H9 (cell line): Measurements from ENCODE around the gene TMEM163. TPM values are rescaled to one million over a fixed set of nuclear protein-coding genes. Genes with fewer than 3 reads are reported as not detected.

Source experiments
- DNase-seq: peaks from one replicate; pipeline ENCODE4 v3.0.0-alpha.2; 2017
- H2AFZ ChIP-seq: one replicate; pipeline ENCODE4 v1.6.1; 2013; ENCODE audit warnings: mild to moderate bottlenecking, low read length, control low read depth, moderate library complexity
- H2AK5ac ChIP-seq: 2 replicates; pipeline ENCODE4 v1.6.1; 2013; ENCODE audit warnings: low read length, control low read depth, mixed read lengths; ENCODE audit not compliant: insufficient read length
- H2BK120ac ChIP-seq: one replicate; pipeline ENCODE4 v1.6.1; 2013; ENCODE audit warnings: low read depth, mild to moderate bottlenecking, low read length, control low read depth, inconsistent platforms; ENCODE audit not compliant: poor library complexity, severe bottlenecking
- H2BK12ac ChIP-seq: 2 replicates; pipeline ENCODE4 v1.6.1; 2013; ENCODE audit warnings: low read length, control low read depth, mixed read lengths, low read depth; ENCODE audit not compliant: insufficient read length
- H2BK15ac ChIP-seq: 2 replicates; pipeline ENCODE4 v1.6.1; 2013; ENCODE audit warnings: low read depth, low read length, control low read depth
- H2BK20ac ChIP-seq: one replicate; pipeline ENCODE4 v1.6.1; 2013; ENCODE audit warnings: low read depth, mild to moderate bottlenecking, low read length, control low read depth, inconsistent platforms; ENCODE audit not compliant: poor library complexity, severe bottlenecking
- H2BK5ac ChIP-seq: 2 replicates; pipeline ENCODE4 v1.6.1; 2013; ENCODE audit warnings: low read length, control low read depth, mixed read lengths; ENCODE audit not compliant: insufficient read length
- H3K14ac ChIP-seq: 2 replicates; pipeline ENCODE4 v1.6.1; 2013; ENCODE audit warnings: low read length, control low read depth; ENCODE audit not compliant: insufficient read depth
- H3K18ac ChIP-seq: 2 replicates; pipeline ENCODE4 v1.6.1; 2013; ENCODE audit warnings: low read depth, mild to moderate bottlenecking, mixed read lengths, low read length, control low read depth; ENCODE audit not compliant: insufficient read length
- H3K23ac ChIP-seq: 2 replicates; pipeline ENCODE4 v1.6.1; 2013; ENCODE audit warnings: low read length, control low read depth, mixed read lengths, low read depth; ENCODE audit not compliant: insufficient read length
- H3K23me2 ChIP-seq: 2 replicates; pipeline ENCODE4 v1.6.1; 2013; ENCODE audit warnings: low read depth, mild to moderate bottlenecking, mixed read lengths, low read length, control low read depth; ENCODE audit not compliant: insufficient read length, poor library complexity, severe bottlenecking
- H3K27ac ChIP-seq: 2 replicates; pipeline ENCODE4 v1.5.1; 2013; ENCODE audit warnings: low read length, control low read depth, mixed read lengths, low read depth; ENCODE audit not compliant: insufficient read length
- H3K27me3 ChIP-seq: 2 replicates; pipeline ENCODE4 v1.6.1; 2013; ENCODE audit warnings: low read length, control low read depth, inconsistent platforms; ENCODE audit not compliant: insufficient read depth
- H3K4ac ChIP-seq: 2 replicates; pipeline ENCODE4 v1.6.1; 2013; ENCODE audit warnings: low read depth, mild to moderate bottlenecking, control low read depth, inconsistent platforms, low read length, moderate library complexity
- H3K4me1 ChIP-seq: 2 replicates; pipeline ENCODE4 v1.6.1; 2013; ENCODE audit warnings: low read length, control low read depth, inconsistent platforms; ENCODE audit not compliant: insufficient read depth
- H3K4me2 ChIP-seq: 2 replicates; pipeline ENCODE4 v1.6.1; 2013; ENCODE audit warnings: low read length, control low read depth, mixed read lengths; ENCODE audit not compliant: insufficient read length, insufficient read depth
- H3K56ac ChIP-seq: 2 replicates; pipeline ENCODE4 v1.6.1; 2013; ENCODE audit warnings: low read depth, mild to moderate bottlenecking, mixed read lengths, low read length, control low read depth; ENCODE audit not compliant: insufficient read length
- H3K79me1 ChIP-seq: 2 replicates; pipeline ENCODE4 v1.6.1; 2013; ENCODE audit warnings: low read depth, mild to moderate bottlenecking, moderate library complexity, low read length, control low read depth, inconsistent platforms; ENCODE audit not compliant: insufficient read depth, poor library complexity, severe bottlenecking
- H3K79me2 ChIP-seq: 2 replicates; pipeline ENCODE4 v1.6.1; 2013; ENCODE audit warnings: low read length, control low read depth, inconsistent platforms; ENCODE audit not compliant: insufficient read depth
- H3K9ac ChIP-seq: 2 replicates; pipeline ENCODE4 v1.6.1; 2013; ENCODE audit warnings: low read length, control low read depth, mixed read lengths; ENCODE audit not compliant: insufficient read length; ENCODE audit errors: extremely low read depth
- H3K9me3 ChIP-seq: one replicate; pipeline ENCODE4 v1.6.1; 2013; ENCODE audit warnings: low read depth, low read length, inconsistent platforms; ENCODE audit not compliant: control insufficient read depth
- H3T11ph ChIP-seq: one replicate; pipeline ENCODE4 v1.6.1; 2013; ENCODE audit warnings: mild to moderate bottlenecking, low read length, control low read depth, inconsistent platforms
- H4K20me1 ChIP-seq: one replicate; pipeline ENCODE4 v1.6.1; 2013; ENCODE audit not compliant: control insufficient read depth, insufficient read length, insufficient read depth
- H4K5ac ChIP-seq: 2 replicates; pipeline ENCODE4 v1.6.1; 2013; ENCODE audit warnings: low read depth, mild to moderate bottlenecking, mixed read lengths, low read length, control low read depth; ENCODE audit not compliant: insufficient read length
- H4K8ac ChIP-seq: replicated peaks from 2 replicates; pipeline ENCODE4 v1.6.1; 2013; ENCODE audit warnings: low read length, control low read depth, mixed read lengths, low read depth; ENCODE audit not compliant: insufficient read length
- H4K91ac ChIP-seq: 2 replicates; pipeline ENCODE4 v1.6.1; 2013; ENCODE audit warnings: low read depth, mild to moderate bottlenecking, moderate library complexity, mixed read lengths, low read length, control low read depth; ENCODE audit not compliant: insufficient read length
- H3K27ac Mint-ChIP-seq, 3 experiments: 2 replicates in 2 of 3; 3 replicates in 1 of 3; pipeline ENCODE4 v1.8.0; 2020 to 2021; ENCODE audit warnings: mixed read lengths in 3 of 3, mild to moderate bottlenecking in 1 of 3, moderate library complexity in 1 of 3
- H3K27me3 Mint-ChIP-seq: 2 replicates; pipeline ENCODE4 v1.8.0; 2021; ENCODE audit warnings: low read depth, mild to moderate bottlenecking, moderate library complexity, mixed read lengths
- H3K36me3 Mint-ChIP-seq, 3 experiments: 2 replicates in 2 of 3; 3 replicates in 1 of 3; pipeline ENCODE4 v1.8.0; 2020 to 2021; ENCODE audit warnings: low read depth in 3 of 3, mixed read lengths in 3 of 3; ENCODE audit not compliant: insufficient read depth in 1 of 3
- H3K4me1 Mint-ChIP-seq, 2 experiments: 2 replicates each; pipeline ENCODE4 v1.8.0; 2020; ENCODE audit warnings: mixed read lengths in 2 of 2
- H3K4me3 Mint-ChIP-seq, 2 experiments: 2 replicates in 1 of 2; 3 replicates in 1 of 2; pipeline ENCODE4 v1.8.0; 2020 to 2021; ENCODE audit warnings: mild to moderate bottlenecking in 2 of 2, mixed read lengths in 2 of 2, moderate library complexity in 1 of 2
- H3K9me3 Mint-ChIP-seq, 2 experiments: 2 replicates in 1 of 2; 3 replicates in 1 of 2; pipeline ENCODE4 v1.8.0; 2020; ENCODE audit warnings: mild to moderate bottlenecking in 2 of 2, mixed read lengths in 2 of 2, moderate library complexity in 1 of 2
- CTCF ChIP-seq: fragments of 200-600 bp; sonication (generic); conservative IDR thresholded peaks from 3 replicates; pipeline ENCODE4 v1.8.0; 2021; ENCODE audit warnings: antibody characterized with exemption, mild to moderate bottlenecking
- WGBS: extraction: QIAGEN DNeasy Blood & Tissue Kit; methylation state at CpG from one replicate; pipeline ENCODE4 v1.1.7; 2013; ENCODE audit warnings: missing lambda C conversion rate, low lambda C conversion rate, mixed read lengths; ENCODE audit not compliant: insufficient read length; ENCODE audit errors: extremely low coverage; 5-methylcytosine and 5-hydroxymethylcytosine counted together
- total RNA-seq: library from RNA; stranded (reverse); gene quantifications from 2 replicates; pipeline ENCODE4 v1.2.1, GENCODE V29; 2021

Gene TMEM163
- total RNA-seq, 1 experiment from 2014 or later: 0.39 TPM

GRCh38 chr2:134682726-134683125, 36.1 kb downstream of the TMEM163 start:
- Histone ChIP-seq H3K23me2 (no peaks in the 10 kb centered on the region), H2BK12ac (no peak overlapping the region), H3K56ac (no peak overlapping the region), H3K23ac (no peak overlapping the region), H2BK20ac (no peak overlapping the region), H2AK5ac (no peak overlapping the region), H2BK5ac (no peak overlapping the region), H2AFZ (no peak overlapping the region), H3T11ph (no peak overlapping the region), H3K9me3 (no peaks in the 10 kb centered on the region), H4K8ac (no peak overlapping the region), H4K91ac (no peak overlapping the region), H4K5ac (no peak overlapping the region), H3K27ac (no peak overlapping the region), H3K9ac (no peak overlapping the region), H3K4ac (no peak overlapping the region), H3K27me3 (no peaks in the 10 kb centered on the region), H3K14ac (no peak overlapping the region), H3K4me1 (no peaks in the 10 kb centered on the region), H3K79me1 (no peaks in the 10 kb centered on the region), H3K18ac (no peak overlapping the region), H3K79me2 (no peaks in the 10 kb centered on the region), H4K20me1 (no peaks in the 10 kb centered on the region), H2BK15ac (no peak overlapping the region), H3K4me2 (no peak overlapping the region), H2BK120ac (no peak overlapping the region)
- Mint-ChIP-seq H3K4me1 (peaks cover 10 to 17% of the 10 kb centered on the region in 2 experiments), H3K4me3 (no peak overlapping the region), H3K27me3 (no peaks in the 10 kb centered on the region; the same call in 1 of the 2 replicates), H3K27ac (no peak overlapping the region), H3K9me3 (no peaks in the 10 kb centered on the region; a peak in 2 of 5 replicates), H3K36me3 (no peaks in the 10 kb centered on the region; a peak in 1 of 7 replicates)
- WGBS: no CpG with 5 or more reads among the region's 3 CpGs
- DNase-seq: no peak
- no peak for TF ChIP-seq CTCF
